Measurements from ENCODE around the gene FAM53B.

The FAM53B gene

DNA sequence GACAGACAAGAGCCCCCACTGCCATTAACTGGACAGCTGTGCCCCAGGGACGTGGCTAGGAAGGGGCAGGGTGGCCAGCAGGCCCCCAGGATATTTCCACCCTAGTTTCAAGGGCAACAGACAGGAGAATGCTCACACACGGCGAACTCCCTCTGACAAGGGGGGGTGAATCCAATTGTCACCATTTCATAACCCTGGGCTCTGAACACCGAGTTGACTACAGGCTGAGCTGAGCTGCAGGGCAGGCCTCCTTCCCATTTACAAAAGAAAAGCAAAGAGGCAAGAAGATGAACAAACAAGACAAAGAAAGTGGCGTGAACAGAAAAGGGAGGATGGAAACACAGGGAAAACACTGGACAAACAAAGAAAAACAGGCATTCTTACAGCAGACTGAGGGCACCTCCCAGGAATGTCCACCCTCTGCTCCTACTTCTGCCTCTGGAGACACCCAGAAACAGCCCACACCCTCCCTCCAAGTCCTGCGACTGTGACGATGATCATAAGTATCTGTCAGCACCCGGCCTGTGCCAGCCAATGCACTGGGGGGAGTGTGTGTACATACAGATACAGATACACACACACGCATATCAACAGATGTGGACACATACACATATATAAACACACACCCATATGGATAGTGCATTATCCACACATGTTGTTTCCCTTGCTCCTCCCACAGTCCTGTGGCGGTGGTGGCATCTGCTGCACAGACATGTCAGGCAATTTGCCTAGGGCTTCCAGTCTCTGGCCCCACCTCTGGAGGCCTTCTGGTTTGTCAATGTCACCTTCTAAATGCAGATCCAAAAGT lies 66.2 kb downstream of the FAM53B start:
- DNase-seq (ENCODE audit: low read depth): peak; percentile 32

GRCh38 chr10:124677293-124677699 lies 66.9 kb downstream of the FAM53B start:
- no peak for DNase-seq (ENCODE audit: low read depth)

DNA sequence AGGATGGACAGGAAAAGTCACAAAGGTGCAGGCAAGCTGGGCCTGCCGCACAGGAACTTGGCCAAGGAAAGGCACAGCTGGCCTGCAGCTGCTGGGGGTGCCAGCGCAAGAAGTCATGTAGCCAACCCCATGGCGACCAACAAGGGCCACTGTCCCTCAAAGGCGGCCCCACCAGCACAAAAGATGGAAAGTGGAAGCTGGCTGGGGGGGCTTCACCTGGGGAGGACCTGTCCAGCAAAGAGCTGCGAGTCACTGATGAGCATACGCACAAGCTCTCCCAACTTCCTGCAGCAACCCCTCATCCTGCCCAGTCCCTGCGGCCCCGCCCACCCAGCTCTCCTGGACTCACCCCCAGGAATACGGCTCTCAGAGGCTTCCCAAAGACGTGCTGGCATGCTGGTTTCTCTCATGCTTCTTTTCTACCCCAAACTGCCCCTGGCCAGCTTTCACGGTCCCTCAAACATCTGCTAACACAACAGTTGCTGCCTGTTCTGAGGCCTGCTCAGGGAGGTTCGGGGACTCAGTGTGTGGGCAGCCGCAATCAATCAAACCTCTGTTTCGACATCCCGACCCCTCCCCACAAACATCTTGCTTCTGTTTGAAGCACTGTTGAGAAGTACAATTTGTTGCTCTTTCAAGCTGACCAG lies 67.6 kb downstream of the FAM53B start:
- no peak for DNase-seq (ENCODE audit: low read depth)

- no peak for DNase-seq (ENCODE audit: low read depth)
Measured at GRCh38 chr10:124675824-124676223, 68.4 kb downstream of the FAM53B start.

DNA sequence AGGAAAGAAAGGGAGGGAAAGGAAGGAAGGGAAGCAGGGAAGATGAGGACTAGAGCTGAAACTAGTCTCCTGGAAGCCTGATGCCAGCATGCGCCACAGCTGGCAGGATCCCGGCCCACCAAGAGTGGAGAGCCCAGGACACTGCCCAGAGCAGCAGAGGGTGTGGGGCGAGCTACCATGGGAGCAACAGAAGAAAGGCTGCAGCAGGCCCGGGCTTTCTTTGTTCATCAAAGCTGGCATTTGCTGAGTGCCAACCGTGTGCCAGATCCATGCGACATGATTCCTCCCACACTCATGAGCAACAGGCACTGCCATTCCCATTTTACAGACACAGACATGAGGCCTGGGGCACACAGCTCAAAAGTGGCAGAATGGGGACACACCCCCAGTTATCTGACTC lies 68.9 kb downstream of the FAM53B start:
- no peak for DNase-seq (ENCODE audit: low read depth)

DNA sequence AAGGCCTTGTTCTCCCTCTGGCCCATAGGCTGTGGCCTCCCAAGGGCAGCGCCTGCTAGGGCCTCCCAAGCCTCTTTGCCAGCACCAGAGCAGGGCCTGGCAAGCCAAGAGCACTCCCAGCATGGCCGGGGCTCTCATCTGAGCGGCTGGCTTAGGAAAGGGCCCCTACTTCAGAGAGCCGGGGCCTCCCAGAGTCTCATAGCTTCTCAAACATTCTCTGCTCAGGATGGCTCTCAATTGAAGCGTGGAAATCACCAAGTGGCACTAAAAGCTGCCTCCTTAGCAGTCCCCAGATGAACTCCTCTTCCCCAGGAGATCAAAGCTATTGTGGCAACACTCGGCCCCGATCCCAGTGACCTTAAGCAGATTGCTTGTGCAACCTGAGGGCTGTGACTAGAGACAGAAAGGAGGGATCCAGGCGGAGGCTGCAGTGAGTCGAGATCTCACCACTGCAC lies 69.4 kb downstream of the FAM53B start:
- no peak for DNase-seq (ENCODE audit: low read depth)

DNA sequence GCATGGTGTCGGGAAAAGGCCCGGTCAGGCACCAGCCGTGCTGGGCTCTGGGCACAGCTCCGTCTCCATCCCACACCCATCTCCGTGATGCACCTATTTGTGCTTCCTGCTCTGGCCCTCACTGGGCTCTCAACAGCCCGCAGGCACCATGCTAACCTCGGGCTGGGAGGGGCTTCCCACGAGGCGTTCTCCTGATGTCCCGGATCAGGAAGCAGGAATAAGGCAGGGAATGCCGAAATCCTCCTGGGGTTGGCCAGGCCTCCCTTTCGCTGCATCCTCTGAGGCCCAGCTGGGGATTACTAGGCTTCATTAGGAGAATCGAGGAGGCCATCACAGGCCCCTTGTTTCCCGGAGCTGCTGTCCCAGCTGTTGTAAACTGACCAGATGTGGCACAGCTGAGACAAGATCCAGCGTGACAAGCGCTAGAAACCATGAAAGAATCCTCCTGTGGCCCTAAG lies 72.0 kb downstream of the FAM53B start:
- DNase-seq (ENCODE audit: low read depth): no peak

DNA sequence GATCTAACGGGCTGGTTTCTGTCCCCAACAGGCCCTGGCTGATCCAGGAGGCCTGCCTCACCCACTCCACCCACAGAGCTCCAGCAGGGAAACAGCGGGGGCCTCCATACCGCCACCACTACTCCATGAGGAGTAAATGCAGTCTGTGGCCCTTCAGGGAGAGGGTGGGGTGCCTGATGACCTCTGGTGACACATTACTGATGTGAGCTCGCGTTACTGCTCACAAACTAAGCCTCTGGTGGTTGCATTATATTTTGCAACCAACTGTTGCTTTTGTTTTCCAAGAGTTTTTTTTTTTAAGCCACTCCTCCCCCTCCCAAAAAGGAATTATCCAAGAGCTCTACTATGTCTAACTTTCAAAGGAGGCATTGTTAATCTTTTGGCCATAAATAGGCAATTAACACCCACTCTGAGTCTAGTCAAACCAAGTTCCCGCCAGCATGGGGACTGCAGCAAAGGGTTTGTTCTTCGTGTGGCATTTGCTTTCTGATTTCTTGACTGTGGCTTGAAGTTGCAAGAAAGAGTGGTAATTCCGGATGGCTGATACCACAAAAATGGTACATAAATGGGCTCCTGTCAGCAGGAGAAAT lies 72.6 kb downstream of the FAM53B start:
- no peak for DNase-seq (ENCODE audit: low read depth)

DNA sequence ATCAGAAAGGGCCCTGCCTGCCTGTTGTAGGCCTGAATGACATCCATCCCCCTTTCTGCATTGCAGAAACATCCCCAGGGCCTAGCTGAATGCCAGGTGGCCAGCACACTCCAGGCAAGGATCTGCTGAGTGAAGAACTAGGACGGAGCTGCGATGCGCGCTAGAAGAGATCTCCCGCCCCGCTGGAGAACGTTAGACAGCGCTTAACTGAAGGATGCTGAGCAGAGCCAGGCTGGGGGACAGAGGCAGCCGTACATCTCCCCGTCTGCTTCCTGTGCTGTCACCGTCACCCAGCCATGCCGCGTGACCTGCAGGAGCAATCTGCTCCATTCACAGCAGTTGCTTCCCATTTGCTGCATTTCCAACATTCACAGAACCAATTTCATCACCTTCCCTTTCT lies 73.3 kb downstream of the FAM53B start:
- DNase-seq (ENCODE audit: low read depth): no peak

GRCh38 chr10:124669824-124670654 lies 74.1 kb downstream of the FAM53B start:
- DNase-seq (ENCODE audit: low read depth): no peak

DNA sequence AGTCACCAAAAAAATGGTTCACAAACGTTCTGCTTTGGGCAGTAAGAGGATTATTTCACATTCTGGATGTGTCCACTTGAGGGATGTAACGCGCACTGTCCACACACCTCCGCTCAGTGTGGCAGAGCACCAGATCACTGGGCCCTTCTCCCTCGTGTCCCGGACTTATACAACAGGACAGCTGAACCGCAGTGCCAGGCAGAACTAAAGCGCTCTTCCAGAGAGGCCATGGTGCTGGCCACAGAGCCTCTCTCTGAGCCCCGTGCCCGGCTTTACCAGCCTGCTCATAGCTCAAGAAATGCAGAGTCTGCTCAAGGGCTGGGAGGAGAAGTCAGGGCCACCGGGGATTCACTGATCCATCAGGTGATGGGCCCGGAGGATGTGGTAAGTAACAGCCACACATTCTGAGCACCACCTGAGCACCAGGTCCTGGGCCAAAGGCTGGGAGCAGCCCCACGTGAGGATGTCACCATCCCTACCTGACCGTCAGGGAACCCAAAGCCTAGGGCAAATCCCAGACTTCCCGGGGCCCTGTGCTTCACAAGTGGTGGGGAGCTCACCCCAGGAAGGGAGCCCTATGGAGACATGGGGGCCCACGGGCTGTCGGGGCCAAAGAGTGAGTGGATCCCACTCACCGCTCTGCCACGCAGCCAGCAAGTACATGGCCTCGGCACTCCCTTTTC lies 74.9 kb downstream of the FAM53B start:
- DNase-seq (ENCODE audit: low read depth): no peak

DNA sequence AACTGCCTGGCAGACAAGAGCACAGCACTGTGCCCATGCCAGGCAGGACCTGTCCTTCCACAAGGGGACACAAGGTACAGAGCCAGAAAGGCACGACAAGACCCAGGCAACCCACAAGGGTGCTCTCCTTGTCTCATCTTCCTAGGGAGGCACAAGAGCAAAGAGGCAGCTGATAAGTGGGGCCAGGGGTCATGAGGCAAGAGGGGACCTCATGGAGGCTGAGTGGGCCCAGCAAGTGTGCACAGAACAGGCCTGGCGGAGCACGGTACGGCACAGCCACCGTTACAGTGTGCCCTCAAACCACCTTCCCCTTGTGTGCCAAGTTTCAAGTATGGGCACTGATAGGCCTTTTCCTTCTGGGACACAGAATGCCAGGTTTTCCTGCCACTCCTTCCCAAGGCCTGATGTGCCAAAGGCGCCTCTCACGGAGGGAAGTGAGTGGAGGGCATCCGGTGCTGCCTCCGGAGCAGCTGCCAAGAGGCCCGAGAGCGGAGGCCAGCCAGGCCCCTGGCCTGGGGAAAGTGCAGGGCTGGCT lies 75.6 kb downstream of the FAM53B start:
- DNase-seq (ENCODE audit: low read depth): no peak

GRCh38 chr10:124667425-124668345 lies 76.5 kb downstream of the FAM53B start:
- DNase-seq (ENCODE audit: low read depth): no peak

- no peak for DNase-seq (ENCODE audit: low read depth)
Measured at GRCh38 chr10:124666494-124666893, 77.7 kb downstream of the FAM53B start.

- DNase-seq (ENCODE audit: low read depth): no peak
Measured at GRCh38 chr10:124665980-124666379, 78.2 kb downstream of the FAM53B start.

GRCh38 chr10:124665558-124665957 lies 78.6 kb downstream of the FAM53B start:
- DNase-seq (ENCODE audit: low read depth): no peak

- DNase-seq (ENCODE audit: low read depth): no peak
Measured at GRCh38 chr10:124665091-124665490, 79.1 kb downstream of the FAM53B start.

GRCh38 chr10:124663766-124664360 lies 80.3 kb downstream of the FAM53B start:
- DNase-seq (ENCODE audit: low read depth): no peak

GRCh38 chr10:124663228-124663627 lies 81.0 kb downstream of the FAM53B start:
- no peak for DNase-seq (ENCODE audit: low read depth)

DNA sequence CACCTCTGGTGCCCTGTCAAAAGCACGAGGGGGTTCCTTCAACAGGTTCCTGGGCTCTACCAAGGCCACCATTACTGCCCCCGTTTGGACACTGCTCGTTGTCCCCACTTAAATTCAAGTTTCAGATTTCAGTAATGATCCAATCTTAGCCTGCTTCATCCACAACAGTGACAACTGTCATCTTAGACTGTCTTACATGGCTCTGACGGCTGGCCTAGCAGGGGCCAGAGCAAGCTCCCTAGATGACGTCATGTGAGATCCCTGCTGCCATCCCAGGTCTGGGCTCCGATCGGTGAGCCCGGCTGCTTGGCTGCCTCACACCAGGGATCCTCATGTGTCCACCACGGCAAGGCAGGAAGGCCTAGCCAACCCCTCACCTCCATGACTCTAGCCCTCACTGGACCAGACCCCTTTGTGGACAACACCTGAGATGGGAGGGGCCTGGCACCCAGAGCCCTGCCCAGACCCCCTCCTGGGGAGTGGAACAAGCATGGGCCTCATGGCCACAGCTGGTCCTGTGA lies 82.5 kb downstream of the FAM53B start:
- DNase-seq (ENCODE audit: low read depth): no peak

Data from GM04504 (cell line).